Skin of body (tissue), 2 donors: Measurements from ENCODE around the gene GALR2. TPM values are rescaled to one million over a fixed set of nuclear protein-coding genes. Genes with fewer than 3 reads are reported as not detected.
A peak's percentile ranks its signal among the peaks of the same experiment; 100 is the strongest.

Experiments
- DNase-seq: peaks from one replicate; lab custom pipeline; 2025; lab: John Stamatoyannopoulos, UW
- total RNA-seq: library from RNA; depleted of rRNA; stranded (reverse); fragments of >200 nt; gene quantifications from one replicate; pipeline ENCODE4 v1.2.3, GENCODE V29; 2014

Gene GALR2
- total RNA-seq, 1 donor from 2014 or later = not detected

GRCh38 chr17:76079535-76079955 is 5.0 kb downstream of the GALR2 start:
- no peak for DNase-seq

DNA sequence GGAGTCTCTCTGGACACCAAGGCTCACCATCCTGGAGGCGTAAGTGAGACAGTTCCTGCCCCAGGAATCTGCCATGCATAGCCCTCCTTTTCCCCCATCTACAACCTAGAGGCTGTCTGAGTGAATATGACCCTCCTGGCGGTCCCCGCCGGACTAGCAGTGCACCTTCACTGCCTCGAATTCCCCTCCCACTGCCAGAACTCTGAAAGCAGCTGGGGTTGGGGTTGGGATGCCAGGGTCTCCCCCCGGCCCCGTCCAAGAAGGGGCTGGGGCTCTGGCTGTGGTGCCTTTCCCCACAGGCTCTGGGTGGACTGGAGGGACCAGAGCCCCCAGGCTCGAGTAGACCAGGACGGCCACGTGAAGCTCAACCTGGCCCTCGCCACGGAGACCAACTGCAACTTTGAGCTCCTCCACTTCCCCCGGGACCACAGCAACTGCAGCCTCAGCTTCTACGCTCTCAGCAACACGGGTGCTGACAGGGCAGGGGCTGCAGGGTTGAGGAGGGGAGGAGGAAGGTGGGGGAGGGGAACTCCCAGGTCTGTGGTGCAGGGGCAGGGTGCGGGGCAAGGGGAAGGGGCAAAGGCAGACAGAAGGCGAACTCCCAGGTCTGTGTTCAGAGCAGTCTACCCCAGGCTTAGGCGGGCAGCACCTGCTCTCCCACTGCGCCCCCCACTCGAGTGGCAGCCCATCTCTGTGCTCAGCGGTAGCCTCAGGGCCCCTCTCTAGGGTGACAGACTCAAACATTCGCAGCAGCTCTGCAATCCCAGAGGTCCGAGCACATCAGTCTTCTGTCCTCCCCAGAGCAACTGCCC is 5.6 kb downstream of the GALR2 start:
- no peak for DNase-seq

DNA sequence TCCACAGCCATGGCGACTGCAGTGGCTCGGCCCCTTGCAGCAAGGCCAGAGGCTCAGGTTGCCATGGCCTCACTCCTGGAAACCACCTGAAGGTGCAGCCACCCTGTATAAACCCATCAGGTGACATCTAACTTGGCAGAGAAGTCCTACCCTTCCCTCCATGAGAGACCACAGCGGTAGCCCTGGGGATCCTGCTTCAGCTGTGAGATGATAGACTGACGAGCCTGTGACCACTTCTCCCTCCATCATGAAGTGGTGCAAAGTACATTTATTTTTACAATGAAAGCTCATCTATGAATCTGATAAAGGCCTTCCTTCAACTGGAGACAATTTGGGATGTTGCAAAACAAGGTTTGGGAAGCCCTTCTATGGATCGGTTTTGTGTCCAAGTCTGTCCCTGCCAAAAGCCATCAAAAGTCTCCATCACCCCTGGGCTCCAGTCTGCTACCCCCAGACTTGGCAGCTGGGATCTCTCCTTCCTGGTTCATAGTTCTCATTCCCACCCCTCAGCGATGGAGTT is 6.2 kb downstream of the GALR2 start:
- peak; percentile 30 for DNase-seq

GRCh38 chr17:76081295-76082210 is 7.0 kb downstream of the GALR2 start:
- no peak for DNase-seq

DNA sequence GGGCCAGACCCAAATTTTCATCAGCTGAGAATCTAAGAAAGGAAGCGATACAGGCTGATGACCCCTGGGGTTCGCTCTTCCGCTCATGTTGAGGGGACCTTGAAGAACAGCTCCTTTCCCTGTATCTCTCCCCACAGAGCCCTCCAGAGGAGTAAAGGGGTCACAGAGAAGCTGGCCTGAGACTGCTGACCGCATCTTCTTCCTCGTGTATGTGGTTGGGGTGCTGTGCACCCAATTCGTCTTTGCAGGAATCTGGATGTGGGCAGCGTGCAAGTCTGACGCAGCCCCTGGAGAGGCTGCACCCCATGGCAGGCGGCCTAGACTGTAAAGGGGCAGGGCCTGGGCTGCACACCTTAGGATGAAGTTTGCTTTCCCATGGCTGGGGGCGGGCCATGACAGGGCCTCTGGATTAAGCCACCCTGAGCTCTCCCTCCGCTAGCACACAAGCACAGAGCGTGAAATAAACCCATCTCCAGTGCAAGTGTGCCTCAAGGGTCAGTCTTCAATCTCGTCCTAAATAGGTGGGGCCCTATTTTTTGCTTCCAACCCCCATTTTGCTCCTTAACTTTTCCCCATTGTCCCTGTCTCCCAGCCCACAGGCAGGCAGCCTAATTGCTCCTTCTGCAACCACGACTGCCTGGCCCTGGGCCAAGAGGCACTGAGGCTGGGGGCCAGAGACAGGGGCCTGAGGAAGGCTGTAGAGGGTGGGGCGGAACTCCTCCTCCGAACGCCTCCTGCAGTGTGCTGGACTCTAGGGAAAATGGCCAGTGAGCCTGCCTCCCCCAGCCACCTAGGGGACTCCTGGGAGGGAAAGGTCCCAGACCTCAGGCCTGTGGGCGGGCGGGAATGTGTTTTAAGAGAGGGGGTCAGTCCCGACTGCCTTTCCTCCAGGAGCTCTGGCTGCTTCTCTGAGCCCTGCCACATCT is 8.0 kb downstream of the GALR2 start:
- no peak for DNase-seq

GRCh38 chr17:76083536-76084182 is 9.1 kb downstream of the GALR2 start:
- DNase-seq = no peak

- DNase-seq = no peak
Observed at GRCh38 chr17:76085066-76085730, 10.6 kb downstream of the GALR2 start.

DNA sequence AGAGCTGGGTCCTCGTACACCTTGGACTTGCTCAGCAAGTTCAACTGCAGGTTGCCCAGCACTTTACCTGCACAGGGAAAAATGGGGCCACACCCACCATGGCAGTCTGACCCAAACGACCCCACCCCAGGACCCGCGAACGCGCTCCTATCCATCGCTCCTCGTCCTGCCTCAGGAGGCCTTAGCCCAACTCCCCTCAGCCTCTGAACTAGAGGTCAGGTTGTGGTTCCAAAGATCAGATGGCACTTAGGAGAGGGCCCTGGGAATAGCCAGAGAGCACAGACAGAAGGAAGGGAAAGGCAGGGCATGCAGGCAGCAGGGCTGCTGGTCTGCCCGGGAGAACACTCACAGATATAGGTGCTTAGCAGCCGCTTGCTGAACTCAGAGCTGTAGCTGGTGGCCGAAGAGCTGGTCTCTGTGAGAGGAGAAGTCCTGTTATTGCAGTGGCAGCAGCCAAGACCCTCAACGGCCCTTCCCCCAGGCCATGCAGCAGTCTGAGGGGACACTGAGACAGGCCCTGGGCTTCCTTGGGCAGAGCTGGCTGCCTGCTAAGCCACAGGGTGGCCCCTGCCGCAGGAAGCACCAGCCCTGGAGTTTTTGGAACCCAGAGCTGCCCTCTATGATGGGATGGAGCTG is 11.3 kb downstream of the GALR2 start:
- DNase-seq = no peak

DNA sequence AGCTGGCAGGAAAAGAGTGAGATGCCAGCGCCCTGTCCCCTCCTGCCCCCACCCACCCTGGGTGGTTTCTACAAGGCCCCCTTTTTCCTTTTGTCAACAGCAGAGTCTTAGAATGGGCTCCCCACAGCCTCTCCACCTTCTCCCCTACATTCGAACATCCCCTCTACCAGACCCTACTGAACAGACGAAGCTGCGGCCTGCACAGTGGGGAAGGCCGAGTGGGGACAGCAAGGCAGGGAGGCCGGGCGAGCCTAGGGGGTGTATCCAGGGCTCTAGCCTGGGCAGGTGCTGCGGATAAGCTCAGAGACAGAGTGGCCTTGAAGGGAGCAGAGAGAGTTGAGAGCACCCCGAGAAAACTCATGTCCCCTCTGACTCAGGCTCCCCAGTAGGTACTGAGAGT is 11.8 kb downstream of the GALR2 start:
- DNase-seq = no peak

DNA sequence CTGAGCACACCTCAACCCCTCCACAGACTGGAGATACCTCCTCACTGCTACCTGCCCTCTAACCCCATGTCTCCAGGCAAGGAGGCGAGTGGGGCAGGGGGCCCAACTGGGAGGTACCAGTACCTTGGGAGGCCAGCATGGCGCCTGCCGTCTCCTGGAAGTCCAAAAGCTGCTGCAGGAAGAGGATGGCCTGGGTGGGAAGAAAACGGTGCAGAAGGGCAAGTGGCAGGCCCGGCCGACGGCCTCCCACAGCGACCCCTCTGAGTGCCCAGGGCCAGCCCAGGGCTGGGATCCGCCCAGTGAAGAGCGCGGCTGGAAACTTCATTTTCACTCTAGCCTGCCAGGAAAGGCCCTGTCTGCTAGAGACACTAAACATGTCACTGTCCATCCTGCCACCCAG is 12.9 kb downstream of the GALR2 start:
- no peak for DNase-seq

- no peak for DNase-seq
Observed at GRCh38 chr17:76088041-76088867, 13.7 kb downstream of the GALR2 start.

DNA sequence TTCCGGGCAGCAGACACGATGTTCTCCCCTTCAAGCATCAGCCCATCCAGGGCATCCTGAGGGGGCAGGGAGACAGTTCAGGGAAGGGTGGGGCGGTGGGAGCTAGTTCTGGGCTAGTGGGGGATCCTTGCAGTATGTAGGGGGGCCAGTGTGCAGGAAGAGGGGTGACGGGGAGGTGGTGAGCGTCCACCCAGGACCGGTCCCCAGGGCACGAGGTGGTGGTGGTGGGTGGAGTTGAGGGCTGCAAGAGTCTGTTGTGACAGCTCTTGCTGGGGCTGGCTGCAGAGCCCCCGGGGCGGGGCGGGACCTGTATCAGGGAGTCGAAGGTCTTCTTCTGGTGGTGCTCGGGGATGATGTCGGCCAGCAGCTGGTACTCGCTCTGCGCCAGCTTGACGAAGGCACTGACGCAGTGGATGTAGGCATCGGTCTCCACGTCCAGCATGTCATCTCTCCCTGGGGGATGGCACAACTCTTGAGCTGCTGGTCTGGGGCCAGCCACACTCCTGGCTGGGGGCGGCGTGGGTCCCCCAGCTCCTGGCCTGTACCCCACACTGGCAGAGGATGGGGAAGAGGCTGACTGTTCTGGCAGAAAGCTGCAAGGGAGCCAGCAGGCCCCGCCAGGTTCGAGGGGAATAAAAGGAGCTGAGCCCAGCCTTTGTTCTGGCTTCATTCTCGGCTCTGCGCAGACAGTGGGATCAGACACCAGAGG is 14.4 kb downstream of the GALR2 start:
- DNase-seq = no peak

- no peak for DNase-seq
Observed at GRCh38 chr17:76089680-76090516, 15.3 kb downstream of the GALR2 start.

GRCh38 chr17:76090517-76091129 is 16.0 kb downstream of the GALR2 start:
- no peak for DNase-seq

DNA sequence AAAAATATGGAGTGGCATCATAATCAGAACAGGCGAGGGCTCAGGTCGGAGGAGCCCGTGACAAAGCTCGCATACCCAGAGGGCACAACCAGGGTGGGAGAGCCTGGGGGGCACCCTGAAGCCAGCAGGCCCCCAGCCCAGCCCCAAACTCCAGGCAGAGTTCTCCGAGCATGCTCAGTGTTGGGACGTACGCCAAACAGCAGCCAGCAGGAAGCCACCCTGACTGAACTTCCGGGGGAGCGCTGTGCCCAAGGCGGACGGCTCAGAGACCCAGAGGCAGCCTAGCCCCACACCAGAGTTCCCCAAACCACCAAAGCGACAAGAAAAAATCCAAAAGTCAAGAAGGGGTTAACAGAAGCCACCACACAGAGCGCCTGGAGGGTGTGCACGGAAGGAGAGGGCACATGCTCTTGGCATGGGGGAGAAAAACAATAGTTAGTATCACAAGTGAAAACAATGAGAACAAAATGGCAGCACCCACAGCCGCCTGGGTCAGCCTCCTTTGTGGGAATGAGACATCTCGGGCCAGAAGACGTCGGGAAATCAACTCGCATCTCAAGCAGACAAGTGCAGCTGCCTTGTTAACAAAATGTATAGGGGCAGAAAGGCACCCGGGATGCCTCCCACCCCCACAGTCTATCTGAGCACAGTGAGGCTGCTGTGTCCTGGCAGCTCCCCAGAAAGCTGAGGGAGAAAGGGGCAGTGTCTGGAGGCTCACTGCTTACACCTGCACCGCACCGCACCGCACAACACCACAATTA is 17.1 kb downstream of the GALR2 start:
- DNase-seq = no peak
